GM19043 (cell line): Measurements from ENCODE around the gene MRPL20.

Source experiments
- ATAC-seq: cut with Tn5 transposase; IDR thresholded peaks from one replicate; pipeline ENCODE4 v1.9.1; 2021; ENCODE audit warnings: low read depth; ENCODE audit not compliant: unreplicated experiment

The MRPL20 gene

GRCh38 chr1:1366699-1367066 is 40.4 kb downstream of the MRPL20 start:
- no peak for ATAC-seq

GRCh38 chr1:1365875-1366698 is 41.0 kb downstream of the MRPL20 start:
- no peak for ATAC-seq

GRCh38 chr1:1364266-1364665 is 42.8 kb downstream of the MRPL20 start:
- no peak for ATAC-seq

GRCh38 chr1:1361982-1362423 is 45.1 kb downstream of the MRPL20 start:
- no peak for ATAC-seq

DNA sequence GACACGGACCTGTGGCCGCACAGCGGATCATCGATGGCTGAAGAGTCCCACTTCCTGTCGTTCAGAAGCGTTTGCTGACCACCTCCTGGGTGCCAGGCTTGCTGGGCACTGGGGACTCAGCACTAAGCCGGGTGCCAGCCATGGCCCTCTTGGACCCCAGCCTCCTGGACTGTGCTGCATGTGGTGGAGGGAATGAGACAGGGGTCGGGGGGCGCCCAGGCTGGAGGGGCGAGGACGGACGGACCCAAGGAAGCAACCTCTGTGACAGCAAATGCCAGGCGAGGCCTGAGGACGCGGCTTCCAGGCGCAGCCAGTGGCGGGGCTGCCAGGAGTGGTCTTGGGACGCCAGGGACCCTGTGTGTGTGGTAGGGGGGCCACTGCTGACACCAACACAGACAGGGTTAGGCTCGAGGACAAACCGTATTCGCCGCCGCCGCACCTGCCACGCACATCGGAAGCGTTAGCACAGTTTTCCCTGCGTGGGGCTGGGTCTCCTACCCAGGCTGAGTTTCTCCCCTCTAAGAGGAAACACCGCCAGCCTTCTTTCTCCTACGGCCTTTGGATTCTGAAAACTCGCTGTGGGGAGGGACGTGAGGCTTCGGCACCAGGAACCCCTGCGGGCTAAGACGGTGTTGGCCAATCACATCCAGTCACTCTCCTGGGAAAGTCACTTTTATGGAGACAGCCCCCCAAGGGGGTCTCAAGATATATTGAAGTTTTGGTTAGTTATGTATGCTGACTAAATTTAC is 45.7 kb downstream of the MRPL20 start:
- no peak for ATAC-seq

GRCh38 chr1:1360506-1361169 is 46.5 kb downstream of the MRPL20 start:
- ATAC-seq = no peak

DNA sequence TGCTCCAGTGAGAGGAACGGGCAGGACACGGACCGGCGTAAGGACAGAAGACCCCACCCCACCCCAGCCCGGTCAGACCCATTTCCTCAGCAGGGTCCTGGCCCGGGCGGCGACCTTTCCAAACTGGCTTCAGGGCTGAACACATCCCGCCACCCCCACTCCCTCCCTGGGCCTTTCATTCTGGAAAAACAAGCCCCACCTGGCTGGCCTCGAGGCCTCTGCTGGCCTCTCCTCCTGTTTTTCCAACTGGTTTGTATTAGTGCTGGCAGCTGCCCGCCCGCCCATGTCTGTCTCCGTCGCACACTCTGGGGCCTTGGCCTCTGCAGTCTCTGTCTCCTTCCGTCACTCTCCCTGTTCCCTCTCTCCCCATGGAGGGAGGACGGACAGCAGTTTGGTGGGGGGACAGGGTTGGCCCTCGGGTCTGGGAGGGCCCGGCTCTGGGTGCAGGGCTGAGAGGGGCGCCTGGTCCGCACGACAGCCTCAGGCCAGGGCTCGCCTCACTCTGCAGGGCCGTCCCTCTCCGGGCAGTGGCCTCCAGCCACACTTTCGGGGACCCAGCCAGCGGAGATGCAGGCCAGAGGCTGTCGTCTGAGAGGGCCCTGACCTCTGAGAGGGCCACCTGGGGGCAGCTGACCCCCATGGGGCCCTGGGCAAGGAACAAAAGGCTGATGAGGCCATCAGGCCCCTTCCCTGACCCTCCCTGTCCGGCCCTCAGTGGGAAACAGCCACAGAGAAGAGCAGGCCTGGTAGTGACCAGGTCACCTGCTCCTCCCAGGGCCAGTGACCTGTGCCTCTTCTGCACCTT is 47.2 kb downstream of the MRPL20 start:
- ATAC-seq = no peak

- no peak for ATAC-seq
Observed at GRCh38 chr1:1359308-1359663, 47.8 kb downstream of the MRPL20 start.

DNA sequence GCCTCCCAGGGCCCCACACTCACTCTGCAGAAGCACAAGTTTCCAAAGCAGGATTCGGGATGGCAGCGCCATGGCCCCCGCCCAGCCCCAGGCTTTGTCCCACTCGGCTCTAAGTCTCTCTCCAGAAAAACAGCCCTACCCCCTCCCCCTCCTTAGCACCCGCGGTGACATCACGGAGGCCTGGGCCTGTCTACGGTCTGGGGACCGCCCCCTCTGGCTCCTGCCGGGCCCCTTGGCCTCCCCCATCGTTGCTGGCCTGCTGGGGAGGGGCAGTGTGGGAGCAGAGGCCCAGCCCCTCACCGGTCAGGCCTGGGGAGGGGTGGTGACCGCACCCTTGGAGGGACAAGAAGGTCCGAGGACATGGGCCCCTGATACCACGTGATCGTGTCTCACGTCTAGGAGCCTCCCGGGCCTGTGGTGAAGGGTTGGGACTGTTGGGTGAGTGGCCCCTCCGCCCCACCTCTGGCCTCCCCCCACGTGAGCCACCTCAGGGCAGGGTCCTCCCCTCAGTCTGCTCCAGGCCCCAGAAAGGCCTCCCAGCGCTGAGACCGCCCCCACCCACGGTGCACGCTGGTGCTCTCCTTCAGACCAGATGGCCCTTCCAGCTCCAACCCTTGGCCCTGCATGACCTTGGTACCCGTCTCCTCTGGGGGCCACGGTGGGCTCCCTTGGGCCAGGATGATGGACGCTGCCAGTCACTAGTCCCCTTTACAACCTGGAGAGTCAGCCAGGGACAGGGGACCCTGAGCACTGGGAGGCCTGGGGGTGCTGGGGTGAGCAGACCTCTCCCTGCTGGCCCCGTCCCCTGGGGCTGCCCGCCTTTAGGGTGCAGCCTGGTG is 48.4 kb downstream of the MRPL20 start, which contains the start of gene MXRA8:
MXRA8 (minus strand) TSS at position 123 of the 839 bp plus-strand sequence; CDS start at position 72, 51 bp downstream.
- no peak for ATAC-seq

GRCh38 chr1:1357871-1358432 is 49.1 kb downstream of the MRPL20 start:
- no peak for ATAC-seq

- ATAC-seq = no peak
Observed at GRCh38 chr1:1356796-1357401, 50.2 kb downstream of the MRPL20 start.

DNA sequence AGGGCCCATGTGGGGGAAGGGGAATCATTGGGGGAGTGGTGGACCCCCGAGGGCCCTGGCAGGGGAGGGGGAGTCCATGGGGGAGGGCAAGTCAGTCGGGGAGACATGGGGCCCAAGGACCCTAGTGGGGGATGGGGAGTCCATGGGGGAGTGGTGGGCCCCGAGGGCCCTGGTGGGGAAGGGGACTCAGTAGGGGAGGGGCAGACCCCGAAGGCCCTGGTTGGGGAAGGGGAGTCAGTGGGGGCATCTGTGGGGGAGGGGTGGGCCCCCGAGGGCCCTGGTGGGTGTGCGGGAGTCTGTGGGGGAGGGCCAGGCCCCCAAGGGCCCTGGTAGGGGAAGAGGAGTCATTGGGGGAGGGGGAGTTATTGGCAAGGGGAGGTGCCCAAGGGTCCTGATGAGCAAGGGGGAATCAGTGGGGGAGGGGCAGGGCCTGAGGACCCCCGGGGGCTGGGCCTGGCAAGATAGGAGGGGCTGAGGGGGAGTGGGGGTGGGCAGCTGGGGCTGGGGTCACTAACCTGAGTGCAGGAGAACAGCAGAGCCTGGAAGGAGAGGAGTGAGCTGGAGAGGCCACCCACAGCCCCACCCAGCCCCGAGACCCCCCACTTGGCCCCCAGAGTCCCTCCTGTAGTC is 50.8 kb downstream of the MRPL20 start:
- no peak for ATAC-seq

DNA sequence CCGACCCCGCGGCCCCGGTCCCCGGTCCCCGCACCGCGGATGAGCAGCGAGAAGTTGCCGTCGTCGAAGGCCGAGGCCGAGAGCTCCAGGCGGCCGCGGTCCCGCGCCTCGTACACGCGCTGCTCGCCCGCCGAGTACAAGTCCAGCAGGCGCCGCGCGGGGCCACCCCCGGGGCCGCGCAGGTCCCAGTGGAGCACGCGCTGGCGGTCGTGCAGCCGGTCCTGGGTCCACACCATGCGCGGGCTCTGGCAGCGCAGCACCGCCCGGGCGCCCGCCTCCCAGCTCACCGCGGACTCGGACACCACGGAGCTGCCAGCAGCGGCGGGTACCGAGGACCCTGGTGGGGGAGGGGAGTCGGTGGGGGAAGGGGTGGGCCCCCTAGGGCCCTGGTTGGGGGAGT is 51.7 kb downstream of the MRPL20 start:
- no peak for ATAC-seq

DNA sequence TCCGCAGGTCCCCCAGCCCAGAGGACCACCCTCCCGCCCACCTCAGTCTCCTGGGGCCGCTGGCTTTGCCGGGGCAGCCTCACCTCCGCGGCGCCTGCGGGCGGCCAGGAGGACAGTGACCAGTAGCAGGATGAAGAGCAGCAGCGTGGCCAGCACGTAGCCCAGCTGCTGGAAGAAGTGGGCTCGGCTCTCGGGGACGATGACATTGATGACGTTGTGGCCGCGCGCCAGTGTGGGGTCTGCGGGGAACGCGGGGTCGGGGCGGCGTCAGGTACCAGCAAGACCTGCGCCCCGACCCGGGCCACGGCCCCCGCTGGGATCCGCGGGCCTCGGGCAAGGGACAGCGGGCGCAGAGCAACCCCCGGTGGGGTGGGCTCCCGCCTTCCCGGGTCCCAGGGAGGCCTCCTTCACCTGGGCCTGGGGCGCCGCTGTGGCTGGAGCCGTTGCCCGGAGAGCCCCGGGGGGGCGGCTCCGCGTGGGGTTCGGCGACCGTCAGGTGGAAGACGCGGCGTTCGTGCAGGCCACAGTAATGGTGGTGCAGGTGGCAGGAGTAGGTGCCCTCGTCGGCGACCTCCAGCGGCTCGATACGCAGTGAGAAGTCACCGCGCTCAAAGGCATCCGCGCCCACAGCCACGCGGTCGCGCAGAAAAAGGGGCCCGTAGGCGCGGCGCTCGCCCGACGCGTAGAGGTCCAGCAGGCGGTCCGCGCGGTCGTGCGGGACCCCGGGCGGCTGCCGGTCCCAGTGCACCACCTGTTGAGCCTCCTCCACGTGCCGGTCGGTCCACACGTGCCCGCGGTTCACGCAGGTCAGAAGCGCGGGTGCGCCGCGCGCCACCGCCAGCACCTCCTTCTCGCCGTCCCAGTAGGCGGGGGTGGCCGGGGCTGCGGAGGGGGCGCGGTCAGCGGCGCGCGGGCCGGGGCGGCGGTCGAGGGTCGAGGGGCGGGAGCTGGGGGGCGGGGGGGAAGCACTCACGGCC is 52.5 kb downstream of the MRPL20 start:
- ATAC-seq = no peak

DNA sequence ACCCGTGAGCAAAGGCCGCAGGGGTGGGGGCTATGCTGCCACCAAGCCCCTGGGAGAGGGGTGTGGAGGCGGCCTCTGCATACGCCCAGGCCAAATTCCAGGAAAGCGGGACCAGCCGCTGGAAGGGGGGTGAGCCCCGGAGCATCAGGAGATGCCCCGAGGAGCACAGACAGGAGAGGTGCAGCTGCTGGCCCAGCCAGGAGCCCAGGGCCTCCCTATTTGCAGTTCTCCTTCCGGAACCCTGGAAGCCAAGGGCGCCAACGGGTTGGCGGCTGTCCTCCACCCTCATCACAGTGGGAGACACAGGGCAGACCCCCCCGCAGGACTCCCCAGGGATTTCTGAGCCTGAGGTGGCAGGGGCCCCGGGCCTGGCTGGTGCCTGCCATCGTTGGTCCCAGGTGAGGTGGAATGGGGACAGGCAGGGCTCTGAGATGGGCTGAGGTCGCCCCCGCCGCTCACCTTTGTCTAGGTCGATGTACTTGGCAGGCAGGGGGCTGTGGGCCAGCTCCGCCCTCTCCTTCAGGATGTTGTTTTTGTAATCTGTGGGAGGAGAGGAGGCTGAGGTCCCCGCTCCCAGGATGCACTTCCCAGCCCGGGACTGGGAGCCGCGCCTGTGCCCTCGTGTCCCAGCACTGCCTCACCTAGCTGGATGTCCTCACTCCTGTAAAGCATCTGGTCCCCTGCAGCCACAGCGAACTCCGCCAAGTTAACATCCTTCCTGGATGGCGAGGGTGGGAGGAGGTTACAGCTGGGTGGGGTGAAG is 53.5 kb downstream of the MRPL20 start:
- no peak for ATAC-seq

- ATAC-seq = no peak
Observed at GRCh38 chr1:1352786-1353388, 54.2 kb downstream of the MRPL20 start.
